Lower lobe of right lung (tissue), 2 donors: ENCODE data around the gene CKAP4. TPM values are rescaled to one million over a fixed set of nuclear protein-coding genes. Genes with fewer than 3 reads are reported as not detected.

Experiments
- ATAC-seq, 2 donors: fragments of 200-7000 bp; cut with Tn5 transposase; one replicate each; pipeline ENCODE4 v1.9.1; 2020 to 2022; ENCODE audit warnings: mild to moderate bottlenecking in 2 of 2, moderate library complexity in 2 of 2
- DNase-seq: peaks from one replicate; pipeline ENCODE4 v3.0.0-alpha.2; 2020
- H3K27ac ChIP-seq: fragments of 200-600 bp; one replicate; pipeline ENCODE4 v1.8.0; 2022
- H3K27me3 ChIP-seq: fragments of 200-600 bp; one replicate; pipeline ENCODE4 v1.8.0; 2022; ENCODE audit warnings: low read depth
- H3K36me3 ChIP-seq: fragments of 200-600 bp; one replicate; pipeline ENCODE4 v1.8.0; 2022; ENCODE audit warnings: mild to moderate bottlenecking
- H3K4me1 ChIP-seq: fragments of 200-600 bp; one replicate; pipeline ENCODE4 v1.8.0; 2022
- H3K4me3 ChIP-seq: fragments of 200-600 bp; one replicate; pipeline ENCODE4 v1.8.0; 2022; ENCODE audit warnings: mild to moderate bottlenecking
- H3K9me3 ChIP-seq: fragments of 200-600 bp; one replicate; pipeline ENCODE4 v1.8.0; 2022
- CTCF ChIP-seq: fragments of 200-600 bp; IDR thresholded peaks from one replicate; pipeline ENCODE4 v1.8.0; 2022; ENCODE audit warnings: antibody characterized with exemption, mild to moderate bottlenecking
- intact Hi-C: fragments of 100-400 bp; cut with DNase I; formaldehyde crosslinking; loops from one replicate; pipeline ENCODE4 v1.11.0; 2022
- total RNA-seq: library from RNA; stranded (reverse); fragmentation: NEBNext Ultra II Directional; extraction: Animal tissue kit (Norgen Biotek cat#: 25700); gene quantifications from one replicate; pipeline ENCODE4 v1.2.1, GENCODE V29; 2021
- donor health status: DM: no; HTN: yes; CAD: no; lungs with severe emphysema.

Gene CKAP4
- total RNA-seq, 1 donor from 2014 or later, result 32.2 TPM

GRCh38 chr12:106238146-106238545, 9.7 kb downstream of the CKAP4 start:
- no peak for TF ChIP-seq CTCF
- intact Hi-C loops, result no loop called here
- peaks cover 3% of the 10 kb centered on the region for H3K4me1 ChIP-seq
- H3K9me3 ChIP-seq, result no peaks in the 10 kb centered on the region
- H3K4me3 ChIP-seq, result no peak overlapping the region
- ATAC-seq (no peak), DNase-seq (no peak)
- H3K36me3 ChIP-seq, result peaks cover 38% of the 10 kb centered on the region
- no peaks in the 10 kb centered on the region for H3K27me3 ChIP-seq
- no peak overlapping the region for H3K27ac ChIP-seq

- Histone ChIP-seq H3K9me3 (no peaks in the 10 kb centered on the region), H3K4me1 (peaks cover 3% of the 10 kb centered on the region), H3K4me3 (no peak overlapping the region), H3K27me3 (no peaks in the 10 kb centered on the region), H3K27ac (no peak overlapping the region), H3K36me3 (peaks cover 25% of the 10 kb centered on the region)
- DNase-seq (no peak), ATAC-seq (no peak)
- no peak for TF ChIP-seq CTCF
- intact Hi-C loops, result no loop called here
These were observed 12.1 kb downstream of the CKAP4 start for GRCh38 chr12:106235770-106236169.

DNA sequence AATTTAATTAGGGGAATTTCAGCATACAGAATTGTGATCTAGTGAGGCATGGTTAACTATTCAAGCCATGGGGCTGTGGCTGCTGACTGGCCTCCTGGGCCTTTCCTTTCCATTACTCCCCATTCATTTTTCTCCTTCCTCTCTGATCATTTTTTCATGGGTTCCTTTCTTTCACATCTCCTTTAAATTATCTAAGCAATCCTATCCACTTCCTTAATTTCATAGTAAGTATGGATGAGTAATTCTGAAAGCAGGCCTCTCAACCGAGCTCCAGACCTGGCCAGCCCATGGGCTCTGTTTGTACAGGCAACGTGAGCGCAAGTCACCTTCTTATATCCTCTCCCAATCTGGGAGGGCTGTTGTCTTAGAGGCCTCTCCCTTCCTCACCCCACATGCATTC, 13.4 kb downstream of the CKAP4 start:
- DNase-seq, result no peak
- Histone ChIP-seq H3K4me1 (peaks cover 3% of the 10 kb centered on the region), H3K4me3 (no peak overlapping the region), H3K27ac (no peak overlapping the region), H3K9me3 (no peaks in the 10 kb centered on the region), H3K36me3 (peaks cover 15% of the 10 kb centered on the region), H3K27me3 (no peaks in the 10 kb centered on the region)
- intact Hi-C loops, result no loop called here
- no peak for TF ChIP-seq CTCF
- peak in 1 of 2 donors; percentile 39 for ATAC-seq

GRCh38 chr12:106233011-106233410, 14.8 kb downstream of the CKAP4 start:
- intact Hi-C loops, result no loop called here

DNA sequence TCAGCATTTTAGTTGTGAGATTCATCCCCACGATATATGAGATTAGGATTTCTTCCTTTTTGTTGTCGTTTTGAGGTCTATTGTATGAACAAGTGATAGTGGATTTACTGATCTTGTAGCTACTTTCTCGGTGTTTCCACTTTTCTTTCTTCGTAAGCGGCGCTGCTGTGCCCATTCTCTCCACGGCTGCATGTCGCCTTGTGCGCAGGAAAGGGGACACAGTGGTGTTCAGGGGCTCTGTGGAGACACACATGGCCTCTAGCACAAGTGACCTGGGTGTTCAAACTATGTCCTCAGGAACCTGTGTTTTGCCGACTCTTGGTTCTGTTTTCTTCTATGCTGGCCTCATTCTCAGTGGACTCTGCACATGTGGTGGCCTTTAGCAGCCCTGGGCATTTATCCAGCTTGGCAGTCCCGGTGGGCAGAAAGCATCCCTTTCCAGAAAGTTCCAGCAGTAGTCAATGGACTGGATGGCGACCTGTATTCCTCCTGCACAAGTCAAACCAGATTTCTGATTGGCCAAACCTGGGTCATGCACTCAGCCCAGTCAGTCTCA, 18.7 kb downstream of the CKAP4 start:
- Histone ChIP-seq H3K4me1 (peaks cover 12% of the 10 kb centered on the region), H3K9me3 (no peaks in the 10 kb centered on the region), H3K36me3 (no peaks in the 10 kb centered on the region), H3K27me3 (no peaks in the 10 kb centered on the region), H3K4me3 (no peak overlapping the region), H3K27ac (no peak overlapping the region)
- intact Hi-C loops, result loop anchor here (5.0 kb wide), 1 partner anchor 53 kb away; no protein-coding TSS in a partner anchor
- DNase-seq (no peak), ATAC-seq (no peak)
- TF ChIP-seq CTCF, result no peak

More at GRCh38 chr12:106233011-106233410, 14.8 kb downstream of the CKAP4 start:
- no peaks in the 10 kb centered on the region for H3K9me3 ChIP-seq
- peaks cover 4% of the 10 kb centered on the region for H3K4me1 ChIP-seq
- no peak for ATAC-seq
- H3K4me3 ChIP-seq, result no peak overlapping the region
- peaks cover under 1% of the 10 kb centered on the region for H3K36me3 ChIP-seq
- H3K27ac ChIP-seq, result no peak overlapping the region
- no peak for DNase-seq
- H3K27me3 ChIP-seq, result no peaks in the 10 kb centered on the region
- no peak for TF ChIP-seq CTCF
